Smooth muscle cell (in vitro differentiated cells): ENCODE results near the gene RCN2. TPM values are rescaled to one million over a fixed set of nuclear protein-coding genes. Genes with fewer than 3 reads are reported as not detected.
A peak's percentile ranks its signal among the peaks of the same experiment; 100 is the strongest.

Source experiments
- DNase-seq: peaks from one replicate; lab custom pipeline; 2025; ENCODE audit not compliant: unreplicated experiment; lab: John Stamatoyannopoulos, UW
- H2AFZ ChIP-seq: fragments of 200-600 bp; sonication (generic); 2 replicates; pipeline ENCODE4 v1.6.0; 2016; ENCODE audit warnings: antibody characterized with exemption, low read depth, mild to moderate bottlenecking
- H3F3A ChIP-seq: fragments of 200-600 bp; sonication (generic); 2 replicates; pipeline ENCODE4 v1.6.0; 2017; ENCODE audit warnings: antibody characterized with exemption, low read depth
- H3K27ac ChIP-seq: fragments of 200-600 bp; sonication (generic); 2 replicates; pipeline ENCODE4 v1.5.1; 2016; ENCODE audit warnings: low read depth, mild to moderate bottlenecking
- H3K27me3 ChIP-seq: fragments of 200-600 bp; sonication (generic); 2 replicates; pipeline ENCODE4 v1.6.1; 2016; ENCODE audit warnings: low read depth, mild to moderate bottlenecking
- H3K36me3 ChIP-seq: fragments of 200-600 bp; sonication (generic); 2 replicates; pipeline ENCODE4 v1.5.1; 2016; ENCODE audit warnings: low read depth
- H3K4me1 ChIP-seq: fragments of 200-600 bp; sonication (generic); 2 replicates; pipeline ENCODE4 v1.5.1; 2016; ENCODE audit warnings: low read depth
- H3K4me2 ChIP-seq: fragments of 200-600 bp; sonication (generic); 2 replicates; pipeline ENCODE4 v1.6.0; 2016; ENCODE audit warnings: mild to moderate bottlenecking
- H3K4me3 ChIP-seq: fragments of 200-600 bp; sonication (generic); 2 replicates; pipeline ENCODE4 v1.5.1; 2016; ENCODE audit warnings: mild to moderate bottlenecking
- H3K79me2 ChIP-seq: fragments of 200-600 bp; sonication (generic); 2 replicates; pipeline ENCODE4 v1.6.0; 2016; ENCODE audit warnings: low read depth, mild to moderate bottlenecking
- H3K9ac ChIP-seq: fragments of 200-600 bp; sonication (generic); 2 replicates; pipeline ENCODE4 v1.6.0; 2016; ENCODE audit warnings: low read depth
- H3K9me3 ChIP-seq: fragments of 200-600 bp; sonication (generic); replicated peaks from 2 replicates; pipeline ENCODE4 v1.5.1; 2016; ENCODE audit warnings: low read depth
- H4K20me1 ChIP-seq: fragments of 200-600 bp; sonication (generic); 2 replicates; pipeline ENCODE4 v1.6.0; 2016; ENCODE audit warnings: low read depth
- CTCF ChIP-seq: fragments of 200-600 bp; sonication (generic); IDR thresholded peaks from 2 replicates; pipeline ENCODE4 v1.5.1; 2017; ENCODE audit warnings: borderline replicate concordance, mild to moderate bottlenecking, antibody characterized with exemption; ENCODE audit not compliant: insufficient read depth, poor library complexity, severe bottlenecking
- WGBS: methylation state at CpG from one replicate; pipeline ENCODE4 v1.1.7; 2016; ENCODE audit warnings: low lambda C conversion rate; 5-methylcytosine and 5-hydroxymethylcytosine counted together
- polyA plus RNA-seq: library from polyadenylated mRNA; unstranded; fragments of >200 nt; fragmentation: Nextera tagmentation; extraction: Ambion mirVana; gene quantifications from 2 replicates; pipeline ENCODE4 v1.2.1, GENCODE V29; 2016
- total RNA-seq: library from RNA; depleted of rRNA; stranded (reverse); fragments of >200 nt; gene quantifications from 2 replicates; pipeline ENCODE4 v1.2.3, GENCODE V29; 2014

RCN2 gene
- total and polyA plus RNA-seq, 2 experiments from 2014 or later: 190 to 200 TPM

DNA sequence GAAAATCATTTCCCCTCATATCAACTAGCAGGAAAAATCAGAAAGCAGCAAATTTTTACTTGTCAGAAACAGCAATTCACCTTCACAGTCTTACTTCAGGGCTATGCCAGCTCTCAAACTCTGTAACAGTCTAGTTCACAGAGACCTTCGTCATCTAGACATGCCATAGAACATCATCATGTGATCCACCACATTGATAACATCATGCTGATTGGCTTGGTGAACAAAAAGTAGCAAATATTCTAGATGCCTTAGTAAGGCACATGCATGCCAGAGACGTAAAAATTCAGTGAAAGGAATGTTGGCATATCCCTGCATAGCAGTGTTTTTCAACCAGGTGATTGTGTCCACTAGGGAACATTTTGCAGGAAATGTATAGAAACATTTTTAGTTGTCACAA, 17.8 kb upstream of the RCN2 start:
- H3K4me1 ChIP-seq: no peaks in the 10 kb centered on the region
- H3K4me2 ChIP-seq: no peak overlapping the region
- H2AFZ ChIP-seq: no peak overlapping the region
- H3K36me3 ChIP-seq: no peaks in the 10 kb centered on the region
- no peaks in the 10 kb centered on the region for H3K9me3 ChIP-seq
- H3K9ac ChIP-seq: no peak overlapping the region
- DNase-seq: no peak
- H3K79me2 ChIP-seq: no peaks in the 10 kb centered on the region
- WGBS: 70% methylated on average over 2 of the region's 2 CpGs
- no peaks in the 10 kb centered on the region for H4K20me1 ChIP-seq
- H3K27ac ChIP-seq: no peak overlapping the region
- H3F3A ChIP-seq: no peaks in the 10 kb centered on the region
- peaks cover 25% of the 10 kb centered on the region for H3K27me3 ChIP-seq
- no peak for TF ChIP-seq CTCF
- H3K4me3 ChIP-seq: no peak overlapping the region

- DNase-seq: no peak
- H3K4me2 ChIP-seq: no peak overlapping the region
- TF ChIP-seq CTCF: no peak
- no peak overlapping the region for H3K9ac ChIP-seq
- peaks cover 25% of the 10 kb centered on the region for H3K27me3 ChIP-seq
- H4K20me1 ChIP-seq: no peaks in the 10 kb centered on the region
- H3K4me3 ChIP-seq: no peak overlapping the region
- H3K27ac ChIP-seq: no peak overlapping the region
- no peaks in the 10 kb centered on the region for H3F3A ChIP-seq
- H3K36me3 ChIP-seq: no peaks in the 10 kb centered on the region
- no peak overlapping the region for H2AFZ ChIP-seq
- H3K79me2 ChIP-seq: no peaks in the 10 kb centered on the region
- WGBS: 95% methylated on average over 13 of the region's 13 CpGs
- no peaks in the 10 kb centered on the region for H3K9me3 ChIP-seq
- H3K4me1 ChIP-seq: no peaks in the 10 kb centered on the region
Measured at GRCh38 chr15:76916369-76916768, 15.2 kb upstream of the RCN2 start.

- Histone ChIP-seq H2AFZ (no peak overlapping the region), H3K79me2 (peaks cover 11% of the 10 kb centered on the region), H3K4me3 (no peak overlapping the region), H3K4me1 (peaks cover 42% of the 10 kb centered on the region), H3K9me3 (no peaks in the 10 kb centered on the region), H3K27me3 (no peaks in the 10 kb centered on the region), H3K27ac (no peak overlapping the region), H4K20me1 (no peaks in the 10 kb centered on the region), H3K4me2 (no peak overlapping the region), H3F3A (no peaks in the 10 kb centered on the region), H3K9ac (no peak overlapping the region), H3K36me3 (no peaks in the 10 kb centered on the region)
- WGBS: 85% methylated on average over 3 of the region's 3 CpGs
- no peak for TF ChIP-seq CTCF
- DNase-seq: no peak
Measured at GRCh38 chr15:76928201-76928600, 3.3 kb upstream of the RCN2 start.

- no peaks in the 10 kb centered on the region for H3K27me3 ChIP-seq
- no peak overlapping the region for H3K9ac ChIP-seq
- H3K27ac ChIP-seq: no peak overlapping the region
- no peak for TF ChIP-seq CTCF
- H4K20me1 ChIP-seq: no peaks in the 10 kb centered on the region
- no peaks in the 10 kb centered on the region for H3K9me3 ChIP-seq
- H3K79me2 ChIP-seq: peaks cover 19% of the 10 kb centered on the region
- H3K36me3 ChIP-seq: no peaks in the 10 kb centered on the region
- H2AFZ ChIP-seq: peak overlapping the region; percentile 5
- H3K4me2 ChIP-seq: no peak overlapping the region
- H3K4me1 ChIP-seq: peaks cover 44% of the 10 kb centered on the region
- no peaks in the 10 kb centered on the region for H3F3A ChIP-seq
- no peak overlapping the region for H3K4me3 ChIP-seq
- DNase-seq: no peak
Measured at GRCh38 chr15:76929011-76929760, 2.4 kb upstream of the RCN2 start.
